HepG2 (cell line): ENCODE data around the gene LRRC73. TPM values are rescaled to one million over a fixed set of nuclear protein-coding genes. Genes with fewer than 3 reads are reported as not detected.

Experiments used
- BCL6 ChIP-seq: IDR thresholded peaks from 2 replicates; pipeline ENCODE4 v1.6.1; 2016; ENCODE audit warnings: missing genetic modification reagents, missing compliant biosample characterization
- BRCA1 ChIP-seq: sonication (generic); formaldehyde crosslinking; IDR thresholded peaks from 2 replicates; pipeline ENCODE4 v1.4.0; 2020; ENCODE audit warnings: missing genetic modification reagents
- DMAP1 ChIP-seq: IDR thresholded peaks from 2 replicates; pipeline ENCODE4 v1.6.1; 2016
- FOXC1 ChIP-seq: sonication (generic); formaldehyde crosslinking; IDR thresholded peaks from 2 replicates; pipeline ENCODE4 v1.8.0; 2022; ENCODE audit warnings: mild to moderate bottlenecking, missing genetic modification reagents, borderline replicate concordance
- FOXP1 ChIP-seq, 2 experiments: fragments of 450-650 bp in 1 of 2; IDR thresholded peaks; 2 replicates each; pipeline ENCODE4 v1.6.1; 2017 to 2018; ENCODE audit warnings: antibody characterized with exemption in 1 of 2
- HCFC1 ChIP-seq: fragments of 150-350 bp; IDR thresholded peaks from 2 replicates; pipeline ENCODE4 v1.6.1; 2014; ENCODE audit warnings: low read depth, low read length
- HDAC6 ChIP-seq: fragments of 200-600 bp; sonication (generic); IDR thresholded peaks from 2 replicates; pipeline ENCODE4 v1.7.0; 2017; ENCODE audit warnings: mild to moderate bottlenecking, antibody characterized with exemption, low read length, low read depth
- HIVEP1 ChIP-seq: sonication (generic); formaldehyde crosslinking; IDR thresholded peaks from 2 replicates; pipeline ENCODE4 v1.4.0; 2020; ENCODE audit warnings: mild to moderate bottlenecking, missing genetic modification reagents
- IKZF1 ChIP-seq: fragments of 450-650 bp; IDR thresholded peaks from 2 replicates; pipeline ENCODE4 v1.7.1; 2016
- MBNL3 ChIP-seq: fragments of 250-450 bp; sonication (Bioruptor Pico); conservative IDR thresholded peaks from 2 replicates; pipeline ENCODE4 v1.8.0; 2022; ENCODE audit warnings: mild to moderate bottlenecking, inconsistent platforms
- NR2F1 ChIP-seq, 2 experiments: fragments of 450-650 bp in 1 of 2; formaldehyde crosslinking in 1 of 2; IDR thresholded peaks; 2 replicates each; pipeline versions ENCODE4 v1.5.0 to v1.6.1; 2016 to 2020; ENCODE audit warnings: mild to moderate bottlenecking in 1 of 2, missing compliant biosample characterization in 1 of 2, missing genetic modification reagents in 1 of 2, moderate library complexity in 1 of 2
- PHF5A ChIP-seq: IDR thresholded peaks from one replicate; pipeline ENCODE4 v1.6.1; 2018; ENCODE audit warnings: low read depth, missing genetic modification reagents; ENCODE audit not compliant: unreplicated experiment
- RFX5 ChIP-seq: IDR thresholded peaks from 2 replicates; pipeline ENCODE4 v1.6.1; 2011; ENCODE audit warnings: low read depth, low read length, improper control_type of control experiment
- SKI ChIP-seq: fragments of 450-650 bp; IDR thresholded peaks from one replicate; pipeline ENCODE4 v1.6.1; 2018; ENCODE audit warnings: mild to moderate bottlenecking; ENCODE audit not compliant: partially characterized antibody
- SMC3 ChIP-seq: IDR thresholded peaks from 2 replicates; pipeline ENCODE4 v1.6.1; 2011; ENCODE audit warnings: low read length, improper control_type of control experiment
- SOX6 ChIP-seq, 2 experiments: fragments of 450-650 bp in 1 of 2; sonication (generic) in 1 of 2; formaldehyde crosslinking in 1 of 2; IDR thresholded peaks; 2 replicates each; pipeline versions ENCODE4 v1.4.0 to v1.6.1; 2017 to 2020; ENCODE audit warnings: antibody characterized with exemption in 1 of 2, mild to moderate bottlenecking in 1 of 2, missing genetic modification reagents in 1 of 2
- SP140L ChIP-seq: sonication (generic); formaldehyde crosslinking; IDR thresholded peaks from 2 replicates; pipeline ENCODE4 v1.4.0; 2020; ENCODE audit warnings: missing genetic modification reagents, borderline replicate concordance
- ZKSCAN8 ChIP-seq: IDR thresholded peaks from 2 replicates; pipeline ENCODE4 v1.6.1; 2016; ENCODE audit warnings: borderline replicate concordance, missing genetic modification reagents, missing compliant biosample characterization
- ZNF274 ChIP-seq: sonication (generic); formaldehyde crosslinking; IDR thresholded peaks from 2 replicates; pipeline ENCODE4 v1.5.1; 2020; ENCODE audit warnings: mild to moderate bottlenecking, missing genetic modification reagents
- ZNF607 ChIP-seq: sonication (generic); formaldehyde crosslinking; IDR thresholded peaks from 2 replicates; pipeline ENCODE4 v1.5.1; 2020; ENCODE audit warnings: missing genetic modification reagents, mild to moderate bottlenecking, borderline replicate concordance
- ZNF615 ChIP-seq: sonication (generic); formaldehyde crosslinking; IDR thresholded peaks from 2 replicates; pipeline ENCODE4 v1.5.0; 2020; ENCODE audit warnings: mild to moderate bottlenecking, missing genetic modification reagents, borderline replicate concordance
- ZNF709 ChIP-seq: sonication (generic); formaldehyde crosslinking; IDR thresholded peaks from 2 replicates; pipeline ENCODE4 v1.5.0; 2020; ENCODE audit warnings: mild to moderate bottlenecking, missing genetic modification reagents
- ZNF724P ChIP-seq: sonication (generic); formaldehyde crosslinking; IDR thresholded peaks from 2 replicates; pipeline ENCODE4 v1.8.0; 2022; ENCODE audit warnings: missing genetic modification reagents, borderline replicate concordance
- polyA plus RNA-seq, 8 experiments: library from polyadenylated mRNA; depleted of rRNA in 3 of 8; stranded (reverse) in 7 of 8; unstranded in 1 of 8; fragments of >200 nt; fragmentation: Illumina TruSeq in 4 of 8; extraction: Trizol in 4 of 8; gene quantifications; 2 replicates each; pipeline versions ENCODE4 v1.2.1 to v1.2.3, GENCODE V29; 2011 to 2016; ENCODE audit warnings: low read depth in 4 of 8, missing spikeins in 1 of 8, mixed read lengths in 1 of 8; ENCODE audit not compliant: insufficient read depth in 1 of 8
- total RNA-seq, 5 experiments: library from RNA; depleted of rRNA; stranded (reverse); fragments of >200 nt; fragmentation: Illumina TruSeq; extraction: Trizol; gene quantifications; 2 replicates each; pipeline ENCODE4 v1.2.3, GENCODE V29; 2016; ENCODE audit warnings: low read depth in 1 of 5
- TF ChIP-seq, protein P1 (sequence below): sonication (generic); formaldehyde crosslinking; IDR thresholded peaks from 2 replicates; pipeline ENCODE4 v1.8.0; 2022; ENCODE audit warnings: missing genetic modification reagents, low read depth, mild to moderate bottlenecking, borderline replicate concordance
- TF ChIP-seq, protein P2 (sequence below): sonication (generic); formaldehyde crosslinking; IDR thresholded peaks from 2 replicates; pipeline ENCODE4 v1.4.0; 2020; ENCODE audit warnings: missing genetic modification reagents, borderline replicate concordance
- TF ChIP-seq, protein P3 (sequence below): sonication (generic); formaldehyde crosslinking; IDR thresholded peaks from 2 replicates; pipeline ENCODE4 v1.4.0; 2020; ENCODE audit warnings: missing genetic modification reagents
- TF ChIP-seq, protein P4 (sequence below): sonication (generic); formaldehyde crosslinking; IDR thresholded peaks from 2 replicates; pipeline ENCODE4 v1.4.0; 2020; ENCODE audit warnings: mild to moderate bottlenecking, missing genetic modification reagents

The LRRC73 gene
- total and polyA plus RNA-seq, 2 of the 13 experiments (the other 11 are each of a cell fraction or from before 2014, with no cell fraction given), result 0.11 to 0.12 TPM

- peak in 1 of 2 experiments; percentile 24; a peak in 1 of 4 replicates for TF ChIP-seq NR2F1 (CRISPR knock-in tag; IDR thresholded peaks at IDR 0.05)
- 0 out of 2 replicates have a peak, but pooled peaks have one; percentile 55 for TF ChIP-seq ZNF615 (CRISPR knock-in tag)
- TF ChIP-seq IKZF1, result no peak
- 0 out of 2 replicates have a peak, but pooled peaks have one; percentile 43 for TF ChIP-seq SP140L (CRISPR knock-in tag)
- no peak for TF ChIP-seq HCFC1
- peak; percentile 76 for TF ChIP-seq PHF5A (CRISPR knock-in tag)
- TF ChIP-seq, protein P1, sequence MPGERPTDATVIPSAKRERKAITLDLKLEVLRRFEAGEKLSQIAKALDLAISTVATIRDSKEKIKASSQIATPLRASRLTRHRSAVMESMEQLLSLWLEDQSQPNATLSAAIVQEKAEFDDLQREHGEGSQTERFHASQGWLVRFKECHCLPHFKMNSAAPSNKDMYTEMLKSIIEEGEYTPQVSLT, result no peak
- no peak for TF ChIP-seq MBNL3 (CRISPR knock-in tag)
- TF ChIP-seq DMAP1, result 0 out of 2 replicates have a peak, but pooled peaks have one; percentile 33
- TF ChIP-seq FOXP1 (IDR thresholded peaks at IDR 0.05), result no peak
- no peak for TF ChIP-seq FOXP1 (CRISPR knock-in tag; IDR thresholded peaks at IDR 0.05)
- TF ChIP-seq SMC3, result peak; percentile 88
- TF ChIP-seq, protein P2, sequence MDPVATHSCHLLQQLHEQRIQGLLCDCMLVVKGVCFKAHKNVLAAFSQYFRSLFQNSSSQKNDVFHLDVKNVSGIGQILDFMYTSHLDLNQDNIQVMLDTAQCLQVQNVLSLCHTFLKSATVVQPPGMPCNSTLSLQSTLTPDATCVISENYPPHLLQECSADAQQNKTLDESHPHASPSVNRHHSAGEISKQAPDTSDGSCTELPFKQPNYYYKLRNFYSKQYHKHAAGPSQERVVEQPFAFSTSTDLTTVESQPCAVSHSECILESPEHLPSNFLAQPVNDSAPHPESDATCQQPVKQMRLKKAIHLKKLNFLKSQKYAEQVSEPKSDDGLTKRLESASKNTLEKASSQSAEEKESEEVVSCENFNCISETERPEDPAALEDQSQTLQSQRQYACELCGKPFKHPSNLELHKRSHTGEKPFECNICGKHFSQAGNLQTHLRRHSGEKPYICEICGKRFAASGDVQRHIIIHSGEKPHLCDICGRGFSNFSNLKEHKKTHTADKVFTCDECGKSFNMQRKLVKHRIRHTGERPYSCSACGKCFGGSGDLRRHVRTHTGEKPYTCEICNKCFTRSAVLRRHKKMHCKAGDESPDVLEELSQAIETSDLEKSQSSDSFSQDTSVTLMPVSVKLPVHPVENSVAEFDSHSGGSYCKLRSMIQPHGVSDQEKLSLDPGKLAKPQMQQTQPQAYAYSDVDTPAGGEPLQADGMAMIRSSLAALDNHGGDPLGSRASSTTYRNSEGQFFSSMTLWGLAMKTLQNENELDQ, result 0 out of 2 replicates have a peak, but pooled peaks have one; percentile 46
- no peak for TF ChIP-seq ZNF709 (CRISPR knock-in tag)
- TF ChIP-seq SOX6 (IDR thresholded peaks at IDR 0.05), result no peak
- peak; percentile 59 for TF ChIP-seq SOX6 (CRISPR knock-in tag; IDR thresholded peaks at IDR 0.05)
- TF ChIP-seq HDAC6, result no peak
- TF ChIP-seq, protein P3, sequence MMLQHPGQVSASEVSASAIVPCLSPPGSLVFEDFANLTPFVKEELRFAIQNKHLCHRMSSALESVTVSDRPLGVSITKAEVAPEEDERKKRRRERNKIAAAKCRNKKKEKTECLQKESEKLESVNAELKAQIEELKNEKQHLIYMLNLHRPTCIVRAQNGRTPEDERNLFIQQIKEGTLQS, result no peak
- TF ChIP-seq, protein P4, sequence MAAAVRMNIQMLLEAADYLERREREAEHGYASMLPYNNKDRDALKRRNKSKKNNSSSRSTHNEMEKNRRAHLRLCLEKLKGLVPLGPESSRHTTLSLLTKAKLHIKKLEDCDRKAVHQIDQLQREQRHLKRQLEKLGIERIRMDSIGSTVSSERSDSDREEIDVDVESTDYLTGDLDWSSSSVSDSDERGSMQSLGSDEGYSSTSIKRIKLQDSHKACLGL (CRISPR knock-in tag), result no peak
- TF ChIP-seq FOXC1, result peak; percentile 58; the same call in 1 of the 2 replicates
- 0 out of 2 replicates have a peak, but pooled peaks have one; percentile 32 for TF ChIP-seq BCL6
- peak; percentile 65 for TF ChIP-seq SKI
- TF ChIP-seq ZKSCAN8 (CRISPR knock-in tag), result 0 out of 2 replicates have a peak, but pooled peaks have one; percentile 20
- TF ChIP-seq HIVEP1 (CRISPR knock-in tag), result peak; percentile 73
- TF ChIP-seq RFX5, result no peak
- TF ChIP-seq ZNF274 (CRISPR knock-in tag), result peak; percentile 67; the same call in 1 of the 2 replicates
- peak; percentile 34; the same call in 1 of the 2 replicates for TF ChIP-seq ZNF607 (CRISPR knock-in tag)
- TF ChIP-seq ZNF724P (CRISPR knock-in tag), result 0 out of 2 replicates have a peak, but pooled peaks have one; percentile 22
- TF ChIP-seq BRCA1, result no peak
These were observed 3.3 kb downstream of the LRRC73 start (continued) for GRCh38 chr6:43506667-43507471.
